ELF-1 (cell line): ENCODE data around the gene THTPA.
A peak's percentile ranks its signal among the peaks of the same experiment; 100 is the strongest.
"Not testable (repeated sequence)": the region's sequence is repeated elsewhere in the genome, so short reads cannot be mapped to it uniquely, and the experiment has no call there.

ENCODE experiments used
- DNase-seq: peaks from one replicate; pipeline ENCODE4 v3.0.0-alpha.2; 2016; ENCODE audit warnings: low read depth, low spot score

The THTPA gene

GRCh38 chr14:23533652-23534435 lies 22.2 kb upstream of the THTPA start:
- DNase-seq = no peak

GRCh38 chr14:23535943-23536342 lies 20.1 kb upstream of the THTPA start:
- DNase-seq = no peak

GRCh38 chr14:23536494-23536893 lies 19.6 kb upstream of the THTPA start:
- DNase-seq = no peak

- DNase-seq = not testable (repeated sequence)
Measured at GRCh38 chr14:23536906-23537305, 19.2 kb upstream of the THTPA start.

GRCh38 chr14:23537351-23538049 lies 18.6 kb upstream of the THTPA start:
- peak; percentile 78 for DNase-seq

- no peak for DNase-seq
Measured at GRCh38 chr14:23538050-23538718, 17.9 kb upstream of the THTPA start.

- DNase-seq = peak; percentile 58
Measured at GRCh38 chr14:23538785-23539184, 17.3 kb upstream of the THTPA start.

- DNase-seq = peak; percentile 84
Measured at GRCh38 chr14:23539248-23540140, 16.6 kb upstream of the THTPA start.

- no peak for DNase-seq
Measured at GRCh38 chr14:23540141-23540469, 16.0 kb upstream of the THTPA start.

GRCh38 chr14:23542261-23542660 lies 13.8 kb upstream of the THTPA start:
- DNase-seq = no peak

GRCh38 chr14:23543403-23543802 lies 12.7 kb upstream of the THTPA start:
- no peak for DNase-seq

- DNase-seq = peak; percentile 90
Measured at GRCh38 chr14:23544511-23545447, 11.3 kb upstream of the THTPA start.

- DNase-seq = peak; percentile 8
Measured at GRCh38 chr14:23545740-23546365, 10.2 kb upstream of the THTPA start.

GRCh38 chr14:23546450-23547035 lies 9.5 kb upstream of the THTPA start:
- DNase-seq = no peak

- DNase-seq = no peak
Measured at GRCh38 chr14:23547924-23548323, 8.1 kb upstream of the THTPA start.

- DNase-seq = peak; percentile 68
Measured at GRCh38 chr14:23548351-23549318, 7.4 kb upstream of the THTPA start.

GRCh38 chr14:23550131-23550811 lies 5.8 kb upstream of the THTPA start:
- peak; percentile 27 for DNase-seq

GRCh38 chr14:23550812-23551265 lies 5.2 kb upstream of the THTPA start:
- no peak for DNase-seq
